Forelimb muscle (tissue), 1 donor: ENCODE measurements around the gene HERC3. TPM values are rescaled to one million over a fixed set of nuclear protein-coding genes. Genes with fewer than 3 reads are reported as not detected.
"Not testable (repeated sequence)": the region's sequence is repeated elsewhere in the genome, so short reads cannot be mapped to it uniquely, and the experiment has no call there.

Experiments
- DNase-seq: peaks from one replicate; pipeline ENCODE4 v3.0.0-alpha.2; 2013; ENCODE audit warnings: low read depth
- polyA plus RNA-seq: library from polyadenylated mRNA; unstranded; fragments of 120-200 nt; gene quantifications from one replicate; pipeline ENCODE4 v1.2.1, GENCODE V29; 2013; ENCODE audit not compliant: insufficient read length

Gene HERC3
- polyA plus RNA-seq, 1 donor: 17.4 TPM

DNA sequence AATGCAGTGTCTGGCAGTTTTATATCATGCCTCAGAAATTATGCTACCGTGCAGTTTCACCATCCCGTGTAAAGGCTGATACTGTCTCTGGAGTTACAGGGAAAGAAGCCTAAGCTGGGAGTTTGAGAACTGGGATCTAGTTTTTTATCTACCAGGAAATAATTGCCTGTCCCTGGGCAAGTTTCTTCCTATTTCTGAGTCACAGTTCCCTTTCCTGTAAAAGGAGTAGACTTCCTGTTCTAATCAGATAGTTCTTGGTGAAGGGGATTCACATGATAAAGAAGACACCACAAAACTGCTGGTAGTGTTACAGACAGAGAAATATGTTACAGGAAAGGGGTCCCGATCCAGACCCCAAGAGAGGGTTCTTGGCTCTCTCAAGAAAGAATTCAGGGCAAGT lies 17.1 kb downstream of the HERC3 start:
- DNase-seq: no peak

DNA sequence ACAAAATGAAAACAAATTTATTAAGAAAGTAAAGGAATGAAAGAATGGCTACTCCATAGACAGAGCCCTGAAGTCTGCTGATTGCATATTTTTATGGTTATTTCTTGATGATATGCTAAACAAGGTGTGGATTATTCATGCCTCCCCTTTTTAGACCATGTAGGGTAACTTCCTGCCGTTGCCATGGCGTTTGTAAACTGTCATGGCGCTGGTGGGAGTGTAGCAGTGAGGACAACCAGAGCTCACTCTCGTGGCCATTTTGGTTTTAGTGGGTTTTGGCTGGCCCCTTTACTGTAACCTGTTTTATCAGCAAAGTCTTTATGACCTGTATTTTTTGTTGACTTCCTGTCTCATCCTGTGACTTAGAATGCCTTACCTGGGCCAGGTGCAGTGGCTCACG lies 17.5 kb downstream of the HERC3 start:
- DNase-seq: not testable (repeated sequence)

DNA sequence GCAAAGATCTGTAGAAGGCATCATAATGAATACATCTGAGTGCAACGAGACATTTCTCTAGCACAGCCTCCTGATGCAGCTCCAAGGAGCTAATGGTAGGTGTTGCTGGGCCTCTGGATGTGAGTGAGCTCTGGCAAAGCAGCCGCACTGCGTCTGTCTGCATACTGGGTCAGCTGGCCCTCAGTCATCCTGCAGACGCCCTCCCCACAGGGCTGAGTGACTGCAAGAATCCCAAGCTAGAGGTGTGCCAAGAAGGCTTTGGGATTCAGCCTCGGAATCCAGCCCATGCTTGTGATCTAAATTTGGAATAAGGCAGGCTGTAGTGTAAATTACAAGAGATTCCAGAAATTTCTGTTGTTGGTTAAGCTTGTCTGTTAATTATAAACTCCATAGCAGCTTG lies 18.5 kb downstream of the HERC3 start:
- no peak for DNase-seq

DNA sequence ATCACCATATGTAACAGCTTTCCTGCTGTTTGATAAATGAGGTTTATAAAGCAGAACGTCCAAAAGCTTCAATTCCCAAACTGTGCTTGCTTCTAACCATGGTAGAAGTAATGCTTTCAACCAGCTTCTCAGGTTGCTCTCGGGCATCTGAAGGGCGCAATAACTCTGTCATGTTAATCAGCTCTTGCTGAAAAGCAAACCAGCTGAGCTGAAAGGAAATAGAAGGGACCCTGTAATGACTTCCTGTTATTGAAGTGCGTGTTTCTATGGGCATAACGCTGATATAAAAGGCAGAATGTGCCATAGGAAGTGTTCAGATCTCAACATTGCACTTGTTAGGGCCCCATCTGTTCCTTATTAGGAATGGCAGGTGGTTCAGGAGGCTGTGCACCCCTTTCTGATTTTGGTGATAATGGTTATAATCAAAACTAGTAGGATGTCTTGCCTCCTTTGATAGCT lies 21.2 kb downstream of the HERC3 start:
- no peak for DNase-seq

DNA sequence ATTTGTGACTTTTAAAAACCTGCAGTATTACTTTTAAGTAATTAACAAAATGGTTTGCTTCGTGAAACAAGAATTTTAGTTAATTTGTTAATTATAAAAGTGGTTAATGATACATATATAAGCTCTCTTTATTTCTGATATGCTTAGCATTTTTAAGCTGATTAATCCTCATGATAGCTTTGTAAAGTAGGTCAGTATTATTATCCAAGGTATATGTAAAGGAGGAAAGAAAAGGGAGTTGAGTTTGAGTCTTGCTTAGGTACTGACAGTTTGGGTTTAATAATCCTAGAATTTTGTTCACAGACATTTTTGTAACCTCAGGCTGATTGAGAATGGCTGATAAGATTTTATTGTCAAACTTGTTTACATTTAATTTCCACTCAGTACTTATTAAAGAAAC lies 21.8 kb downstream of the HERC3 start:
- no peak for DNase-seq

DNA sequence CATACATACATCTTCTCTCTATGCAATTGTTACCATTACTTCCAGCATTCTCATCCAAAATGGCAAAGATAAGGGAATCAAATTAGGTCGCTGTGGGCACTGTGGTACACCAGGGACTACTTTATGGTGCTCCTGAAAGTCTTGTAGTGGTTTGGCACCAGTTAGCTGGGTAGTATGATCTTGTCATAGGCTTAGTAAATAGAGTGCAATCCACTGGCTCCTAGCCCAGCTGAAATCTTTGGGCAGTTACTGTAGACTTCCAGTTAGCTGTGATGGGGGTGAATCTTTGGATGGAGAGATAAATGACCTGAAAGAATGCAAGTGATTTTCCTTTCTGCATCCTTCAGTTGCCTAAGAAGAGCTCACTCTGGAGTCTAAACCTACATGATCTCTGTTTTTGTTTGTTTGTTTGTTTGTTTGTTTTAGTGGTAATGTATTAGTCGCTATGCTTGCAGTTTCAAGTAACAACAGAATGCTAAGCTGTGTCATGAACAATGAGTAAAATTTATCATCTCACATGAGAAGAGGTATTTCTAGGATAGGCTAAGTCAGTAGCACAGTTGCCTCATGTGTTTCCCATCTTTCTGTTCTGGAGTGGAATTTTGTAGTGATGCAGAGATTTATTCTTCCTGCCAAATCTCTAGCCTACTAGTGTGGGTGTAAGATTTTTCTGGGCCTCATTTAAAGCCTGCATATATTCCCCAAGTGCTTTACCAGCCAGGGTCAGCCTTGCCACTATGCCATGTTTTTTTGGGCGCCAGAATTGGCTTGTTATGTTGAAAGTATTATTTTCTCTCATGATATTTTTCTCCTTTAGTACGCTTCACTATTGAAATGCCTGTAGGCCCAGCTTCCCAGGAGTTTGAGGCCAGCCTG lies 24.2 kb downstream of the HERC3 start:
- no peak for DNase-seq

DNA sequence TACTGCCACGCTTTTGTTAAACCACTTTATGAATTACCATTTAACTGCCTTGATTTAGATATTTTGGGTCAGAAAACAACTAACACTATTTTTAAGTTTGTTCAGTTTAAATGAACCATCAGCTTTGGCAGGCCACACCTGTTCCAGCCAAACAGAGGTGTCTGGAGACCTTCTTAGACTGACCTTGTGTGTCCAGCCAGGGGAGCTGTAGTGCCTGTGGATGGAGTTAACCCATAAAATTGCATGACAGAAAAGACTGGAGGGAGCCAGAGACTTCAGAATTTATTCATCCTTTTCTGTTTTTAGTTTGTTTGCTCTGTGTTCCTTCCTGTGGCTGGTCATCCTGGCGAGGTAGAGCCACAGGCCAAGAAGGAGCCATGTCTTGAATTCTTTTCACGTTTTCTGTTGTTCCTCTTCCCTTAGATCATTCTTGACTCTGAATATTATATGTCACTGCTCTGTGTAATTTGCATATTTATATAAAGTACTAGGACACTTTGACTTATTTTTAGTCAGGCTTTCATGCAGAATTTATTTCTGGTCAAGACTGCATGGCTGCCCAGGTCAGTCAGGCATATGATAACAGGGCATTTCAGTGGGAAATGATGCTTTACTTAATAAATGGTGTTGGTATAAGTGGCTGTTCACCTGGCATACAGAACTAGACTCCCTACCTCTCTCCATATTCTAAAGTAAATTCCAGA lies 26.7 kb downstream of the HERC3 start:
- DNase-seq: no peak

DNA sequence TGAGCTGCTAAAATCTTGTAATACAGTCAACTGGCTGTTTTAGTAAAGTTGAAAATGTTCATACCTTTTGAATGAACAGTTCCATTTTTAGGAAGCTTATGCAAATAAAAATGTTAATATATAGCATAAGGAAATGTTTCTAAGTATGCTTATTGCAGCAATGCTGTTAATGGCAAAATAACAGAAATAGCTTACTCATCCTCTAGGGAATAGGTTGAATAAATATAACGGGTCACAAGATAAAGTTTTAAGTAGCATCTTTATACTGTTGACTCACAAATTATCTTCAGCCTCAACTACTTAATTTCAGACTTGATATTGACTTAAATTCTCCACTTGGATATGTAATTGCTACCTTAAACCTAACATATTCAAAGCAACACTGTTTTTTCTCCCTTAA lies 27.7 kb downstream of the HERC3 start:
- DNase-seq: no peak

DNA sequence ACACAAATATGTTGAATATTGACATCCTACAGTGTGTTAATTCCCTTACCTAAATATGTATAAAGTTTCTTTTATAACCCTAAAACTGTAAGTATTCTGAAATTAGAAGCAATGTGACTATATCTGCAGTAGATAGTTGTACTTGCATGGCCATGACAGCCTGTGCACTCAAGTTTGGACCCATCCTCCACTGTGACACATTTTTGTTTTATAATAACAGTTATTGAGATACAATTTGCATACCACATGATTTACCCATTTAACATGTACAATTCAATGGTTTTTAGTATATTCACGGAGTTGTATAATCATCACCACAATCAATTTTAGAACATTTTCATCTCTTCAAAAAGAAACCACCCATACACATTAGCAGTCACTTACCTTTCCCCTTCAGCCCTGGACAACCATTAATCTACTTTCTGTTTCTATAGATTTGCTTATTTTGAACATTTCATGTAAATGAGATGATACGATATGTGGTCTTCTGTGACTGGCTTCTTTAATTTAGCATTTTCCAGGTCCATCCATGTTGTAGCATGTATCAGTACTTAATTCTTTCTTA lies 29.6 kb downstream of the HERC3 start:
- no peak for DNase-seq

DNA sequence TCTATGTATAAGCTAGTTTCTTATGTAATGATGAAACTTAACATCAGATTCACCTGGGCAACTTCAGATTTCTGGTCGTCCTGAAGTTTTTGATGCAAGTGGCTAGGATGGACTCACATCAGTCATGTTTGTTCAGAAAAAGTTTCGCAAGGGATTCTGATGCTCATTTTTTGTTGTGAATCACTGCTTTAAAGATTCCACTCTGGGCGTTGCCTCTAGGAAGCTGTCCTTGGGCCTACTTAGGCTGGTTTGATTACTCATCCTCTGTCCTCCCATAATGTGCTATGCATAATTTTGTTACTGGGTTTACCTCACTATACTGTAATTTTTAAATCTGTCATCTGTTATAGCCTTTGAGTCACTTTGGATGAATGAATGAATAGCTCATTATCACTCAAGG lies 30.8 kb downstream of the HERC3 start:
- no peak for DNase-seq

DNA sequence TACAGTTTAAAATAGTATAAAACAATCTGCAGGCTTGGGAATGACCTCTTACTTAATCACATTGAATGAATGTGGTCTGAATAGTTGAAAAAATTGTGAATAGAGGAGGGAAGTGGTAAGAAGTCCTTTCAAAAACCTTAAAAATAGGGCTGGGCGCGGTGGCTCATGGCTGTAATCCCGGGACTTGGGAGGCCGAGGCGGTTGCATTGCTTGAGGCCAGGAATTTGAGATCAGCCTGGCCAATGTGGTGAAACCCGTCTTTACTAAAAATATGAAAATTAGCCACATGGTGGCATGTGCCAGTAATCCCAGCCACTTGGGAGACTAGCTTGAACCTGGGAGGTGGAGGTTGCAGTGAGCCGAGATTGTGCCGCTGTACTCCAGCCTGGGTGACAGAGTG lies 36.5 kb downstream of the HERC3 start:
- no peak for DNase-seq

DNA sequence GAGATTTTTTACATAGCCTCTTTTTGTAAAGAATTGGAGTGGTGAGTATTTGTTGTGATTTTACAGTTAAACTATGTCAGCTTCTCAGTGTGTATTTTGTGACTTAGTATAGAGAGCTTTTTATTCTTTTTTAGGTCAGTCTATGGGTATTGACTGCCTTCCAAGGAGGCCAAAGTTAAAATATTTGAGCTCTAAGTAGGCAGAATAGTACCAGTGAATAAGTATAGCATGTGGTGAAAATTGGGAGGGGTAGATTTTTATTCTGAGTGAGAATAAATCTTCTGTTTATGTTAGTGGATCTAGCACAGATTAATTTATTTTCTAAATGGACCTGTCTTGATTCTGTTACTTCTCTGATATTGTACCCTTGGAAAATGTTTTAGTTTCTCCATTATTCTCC lies 37.5 kb downstream of the HERC3 start:
- no peak for DNase-seq

DNA sequence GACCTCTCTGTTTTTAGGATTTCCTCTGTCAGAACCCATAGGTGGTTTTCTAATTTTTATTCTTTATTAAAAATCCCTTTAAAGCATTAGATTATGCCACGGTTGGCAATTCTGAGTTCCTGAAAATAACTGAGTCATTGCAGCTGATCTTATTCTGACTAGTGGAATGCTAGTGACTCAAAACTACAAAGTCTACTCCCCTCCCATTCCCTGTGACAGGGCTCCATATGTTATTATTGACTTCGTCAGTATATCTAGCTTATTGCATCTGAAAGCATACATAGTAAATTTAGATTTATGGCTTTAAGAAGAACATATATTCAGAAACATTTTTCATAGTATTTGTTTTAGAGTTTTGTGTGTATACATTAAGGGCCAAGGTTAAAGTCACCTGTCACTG lies 38.5 kb downstream of the HERC3 start:
- DNase-seq: no peak

DNA sequence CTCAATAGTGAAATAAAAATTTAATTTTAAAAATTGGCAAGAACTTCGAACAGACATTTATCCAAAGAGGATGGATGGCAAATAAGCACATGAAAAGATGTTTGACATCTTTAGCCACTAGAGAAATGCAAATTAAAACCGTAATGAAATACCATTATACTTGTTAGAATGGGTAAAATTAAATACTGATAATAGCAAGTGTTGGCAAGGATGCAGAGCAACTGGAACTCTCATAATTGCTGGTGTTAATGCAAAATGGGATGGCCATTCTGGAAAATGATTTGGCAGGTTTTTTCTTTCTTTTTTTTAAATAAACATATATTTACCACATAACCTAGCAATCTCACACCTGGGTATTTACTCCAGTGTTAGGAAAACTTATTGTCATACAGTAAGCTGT lies 51.7 kb downstream of the HERC3 start:
- no peak for DNase-seq

DNA sequence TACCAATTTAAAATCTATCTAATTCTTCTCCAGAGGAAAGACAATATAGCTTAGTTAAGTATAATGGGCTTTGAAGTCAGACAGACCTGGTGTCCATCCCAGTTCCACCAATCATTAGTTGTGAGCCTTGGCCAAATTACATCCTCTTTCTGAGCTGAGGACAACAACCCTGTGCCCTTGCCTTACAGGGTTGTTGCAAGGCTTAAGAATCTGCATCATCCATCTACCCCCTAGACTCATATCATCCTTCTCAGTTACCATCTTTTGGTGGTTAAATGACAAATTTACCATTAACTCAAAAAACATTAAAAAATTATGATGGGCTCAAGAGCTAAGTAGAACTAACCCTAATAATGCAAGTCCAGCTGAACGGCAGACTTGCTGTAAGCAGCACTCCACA lies 53.7 kb downstream of the HERC3 start:
- no peak for DNase-seq

DNA sequence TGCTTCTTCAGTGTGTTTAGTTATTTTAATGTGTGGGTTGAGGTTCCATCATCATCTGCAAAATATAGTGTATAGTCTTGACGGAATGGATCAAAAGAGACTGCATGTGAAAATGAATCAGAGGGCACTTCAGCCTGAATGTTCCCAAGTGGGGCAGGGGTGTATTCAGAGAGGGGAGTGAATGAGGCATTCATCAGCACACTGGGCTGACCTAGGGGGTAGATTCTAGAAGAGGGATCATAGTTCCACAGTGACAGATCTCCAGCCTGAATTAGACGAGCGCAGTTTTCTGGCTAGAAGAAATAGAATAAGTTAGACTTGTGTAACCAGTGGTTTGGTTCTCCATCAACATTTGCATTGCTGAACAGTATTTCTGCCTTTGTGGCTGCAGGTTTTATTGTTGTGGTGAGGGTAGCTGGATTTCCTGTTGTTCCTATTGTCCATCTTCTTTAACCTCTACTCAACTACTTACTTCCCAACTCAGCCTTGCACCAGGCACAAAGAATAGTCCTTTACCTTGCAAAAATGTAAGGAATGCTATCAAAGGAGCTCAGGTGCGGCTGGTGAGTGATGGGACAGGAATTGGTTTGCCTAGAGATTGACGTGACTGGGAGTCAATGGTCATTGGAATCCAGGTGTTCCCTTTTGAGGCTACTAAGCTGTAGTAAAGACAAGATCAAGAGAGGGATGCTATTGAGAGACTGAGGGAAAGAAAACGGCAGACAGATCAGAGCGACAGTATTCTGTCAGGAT lies 54.4 kb downstream of the HERC3 start:
- DNase-seq: no peak

DNA sequence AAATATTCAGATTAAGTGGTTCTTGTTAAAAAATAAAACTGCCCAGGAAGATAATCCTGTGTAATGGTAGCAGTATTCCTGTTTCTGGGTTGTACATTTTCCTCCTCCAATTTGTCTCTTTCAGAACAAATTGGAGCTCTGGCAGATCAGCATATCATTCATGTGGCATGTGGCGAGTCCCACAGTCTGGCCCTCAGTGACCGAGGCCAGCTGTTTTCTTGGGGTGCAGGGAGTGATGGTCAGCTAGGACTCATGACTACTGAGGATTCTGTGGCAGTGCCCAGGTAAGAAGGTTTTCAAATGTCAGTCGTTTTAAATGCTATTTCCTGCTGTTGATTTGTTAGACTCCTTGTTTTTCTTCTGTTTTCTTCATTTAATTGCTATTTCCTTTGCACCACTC lies 57.4 kb downstream of the HERC3 start:
- no peak for DNase-seq

DNA sequence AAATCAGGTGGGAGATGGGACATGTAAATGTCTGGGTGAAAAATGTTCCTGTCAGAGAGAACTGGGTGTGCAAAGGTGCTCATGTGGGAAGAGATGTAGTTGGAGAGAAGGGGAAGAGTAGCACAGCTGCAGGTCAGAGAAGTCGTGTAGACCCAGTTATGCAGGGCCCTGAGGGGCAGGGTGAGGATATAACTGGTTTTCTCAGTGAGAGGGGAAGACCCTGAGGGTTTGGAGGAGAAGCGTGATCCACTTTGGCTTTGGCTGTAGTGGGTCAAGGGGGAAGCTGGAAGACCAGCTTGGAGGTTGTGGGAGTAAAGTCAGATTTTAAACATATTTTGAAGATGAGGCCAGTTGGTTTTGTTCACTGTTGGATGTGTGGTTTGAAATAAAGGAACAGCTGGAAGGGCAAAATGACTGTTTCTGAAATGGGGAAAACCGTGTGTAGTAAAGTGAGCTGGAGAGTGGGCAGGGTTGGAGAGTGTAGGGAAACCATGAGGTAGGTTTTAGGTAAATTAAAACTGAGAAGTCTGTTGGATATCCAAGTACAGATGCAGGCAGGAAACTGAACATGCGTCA lies 61.2 kb downstream of the HERC3 start:
- DNase-seq: no peak

DNA sequence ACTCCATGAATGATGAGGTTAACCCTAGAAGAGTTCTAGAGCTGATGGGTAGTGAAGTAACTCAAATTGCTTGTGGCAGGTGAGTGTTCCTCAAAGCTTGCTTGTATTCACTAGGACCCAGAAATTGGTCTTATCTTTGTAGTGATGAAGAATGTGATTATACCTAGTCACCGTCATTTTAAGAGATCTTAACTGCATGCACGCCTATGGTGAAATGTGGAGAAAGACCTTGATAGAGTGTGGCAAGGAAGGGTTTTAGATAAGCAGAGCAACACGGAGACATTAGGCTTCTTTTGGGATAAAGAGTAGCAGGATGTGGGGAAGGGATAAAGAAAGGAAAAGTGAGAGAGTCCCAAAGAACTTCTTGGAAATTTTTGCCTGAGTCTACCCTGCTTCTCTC lies 62.9 kb downstream of the HERC3 start:
- DNase-seq: no peak

DNA sequence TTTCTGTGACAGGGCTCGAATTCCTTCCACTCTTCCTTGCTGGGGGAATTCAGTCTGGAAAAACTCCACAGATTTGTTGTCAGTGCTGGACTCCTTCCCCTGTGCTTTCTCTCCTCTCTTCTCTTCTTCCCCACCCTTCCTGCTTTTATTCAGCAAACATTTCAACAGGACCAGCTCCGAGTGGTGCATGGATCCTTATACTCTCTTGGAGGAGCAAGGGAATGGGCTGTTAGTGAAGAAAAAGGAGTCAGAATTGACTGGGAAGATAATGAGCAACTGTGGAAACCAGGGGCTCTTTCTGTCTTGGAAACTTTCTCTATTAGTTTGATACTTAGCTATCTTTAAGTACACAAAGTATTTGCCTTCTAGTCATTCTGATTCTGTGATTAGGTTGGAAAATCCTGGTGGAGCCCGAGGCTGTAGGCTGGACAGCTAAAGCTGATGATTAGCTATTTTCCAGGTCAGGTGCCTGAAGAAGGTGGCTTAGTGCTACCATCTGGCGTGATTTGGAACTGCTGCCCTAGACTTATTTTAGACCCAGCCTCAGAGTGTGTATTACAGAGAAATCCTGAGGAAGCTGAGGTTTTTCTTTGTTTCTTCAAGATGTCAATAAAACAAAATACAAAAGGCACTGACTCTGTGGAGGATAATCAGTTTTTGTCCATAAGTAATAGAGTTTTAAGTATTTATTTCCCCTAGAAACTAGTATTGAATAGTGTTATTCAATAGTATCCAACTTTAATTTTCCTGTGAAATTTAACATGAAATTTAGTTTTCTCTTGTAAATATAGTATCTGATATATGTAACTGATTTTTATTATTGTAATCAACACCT lies 67.0 kb downstream of the HERC3 start:
- DNase-seq: peak; percentile 16

DNA sequence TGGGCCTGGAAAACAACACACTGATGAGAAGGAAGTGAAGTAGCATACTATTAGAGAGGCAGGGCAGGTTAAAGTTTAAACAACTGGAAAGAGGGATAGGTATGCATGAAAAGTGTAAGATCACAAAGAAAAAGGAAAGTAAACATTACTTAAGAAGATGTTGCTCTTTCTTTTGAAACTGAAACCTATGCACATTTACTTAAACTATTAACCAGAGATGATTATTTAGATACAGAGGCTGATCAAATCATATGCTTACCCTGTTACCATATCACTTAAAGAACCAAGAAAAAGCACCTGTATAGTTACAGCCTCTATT lies 67.6 kb downstream of the HERC3 start:
- no peak for DNase-seq
